HCT116 (cell line): ENCODE measurements around the gene ZC3H7A.

Experiments
- CEBPB ChIP-seq: IDR thresholded peaks from 2 replicates; pipeline ENCODE4 v1.6.1; 2012; ENCODE audit warnings: low read depth
- EZH2 ChIP-seq: fragments of 200-600 bp; sonication (generic); IDR thresholded peaks from 2 replicates; pipeline ENCODE4 v1.6.1; 2017; ENCODE audit warnings: antibody characterized with exemption, mixed run types
- EZH2phosphoT487 ChIP-seq: fragments of 200-600 bp; IDR thresholded peaks from 2 replicates; pipeline ENCODE4 v1.6.1; 2018; ENCODE audit warnings: antibody characterized with exemption, borderline replicate concordance
- FOSL1 ChIP-seq: IDR thresholded peaks from 2 replicates; pipeline ENCODE4 v1.6.1; 2012; ENCODE audit warnings: low read depth
- JUND ChIP-seq: IDR thresholded peaks from 2 replicates; pipeline ENCODE4 v1.6.1; 2012
- POLR2A ChIP-seq: IDR thresholded peaks from 2 replicates; pipeline ENCODE4 v1.7.0; 2011; ENCODE audit warnings: borderline replicate concordance; ENCODE audit not compliant: insufficient read depth, insufficient read length; ENCODE audit errors: extremely low read depth
- POLR2AphosphoS5 ChIP-seq: IDR thresholded peaks from 2 replicates; pipeline ENCODE4 v1.6.1; 2011; ENCODE audit warnings: mild to moderate bottlenecking, low read depth, low read length, moderate library complexity
- RAD21 ChIP-seq: IDR thresholded peaks from 2 replicates; pipeline ENCODE4 v1.6.1; 2012; ENCODE audit warnings: low read depth, mild to moderate bottlenecking
- SP1 ChIP-seq: IDR thresholded peaks from 2 replicates; pipeline ENCODE4 v1.6.1; 2012; ENCODE audit warnings: low read depth
- SRF ChIP-seq: IDR thresholded peaks from 2 replicates; pipeline ENCODE4 v1.6.1; 2012; ENCODE audit warnings: low read depth
- TF ChIP-seq, protein P1 (sequence below), 3 experiments: fragments of 200-600 bp in 1 of 3; sonication (generic) in 1 of 3; IDR thresholded peaks in 2 of 3; conservative IDR thresholded peaks in 1 of 3; 2 replicates each; pipeline ENCODE4 v1.5.1; 2012 to 2017; ENCODE audit warnings: low read depth in 2 of 3, low read length in 2 of 3, antibody characterized with exemption in 1 of 3, borderline replicate concordance in 1 of 3, control low read depth in 1 of 3, mild to moderate bottlenecking in 1 of 3, mixed read lengths in 1 of 3, mixed run types in 1 of 3, moderate library complexity in 1 of 3; ENCODE audit not compliant: insufficient read depth in 1 of 3
- TF ChIP-seq, protein P2 (sequence below): IDR thresholded peaks from 2 replicates; pipeline ENCODE4 v1.6.1; 2012
- TF ChIP-seq, protein P3 (sequence below): IDR thresholded peaks from 2 replicates; pipeline ENCODE4 v1.6.1; 2012

DNA sequence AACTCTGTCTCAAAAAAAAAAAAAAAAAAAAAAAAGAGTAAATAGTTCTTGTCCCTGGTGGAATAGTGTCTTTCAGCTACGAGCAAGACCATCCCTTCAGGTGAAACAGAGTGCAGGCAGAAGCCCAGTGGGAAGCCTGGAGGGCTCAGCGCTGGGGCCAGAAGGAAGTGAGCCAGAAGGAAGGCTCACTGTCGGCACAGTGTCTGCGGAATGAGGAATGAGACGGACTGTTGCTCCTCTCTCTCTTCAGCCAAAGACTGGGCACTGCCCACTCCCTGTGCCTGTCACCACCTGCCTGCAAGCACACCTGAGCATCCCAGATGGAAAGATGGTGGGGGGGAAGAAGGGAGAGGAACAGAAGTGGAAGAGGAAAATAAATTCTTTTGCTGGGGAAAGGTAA is 46.8 kb upstream of the ZC3H7A start:
- no peak for TF ChIP-seq POLR2A
- no peak for TF ChIP-seq JUND
- no peak for TF ChIP-seq CEBPB
- no peak for TF ChIP-seq RAD21
- TF ChIP-seq SRF, result no peak
- TF ChIP-seq, protein P1, sequence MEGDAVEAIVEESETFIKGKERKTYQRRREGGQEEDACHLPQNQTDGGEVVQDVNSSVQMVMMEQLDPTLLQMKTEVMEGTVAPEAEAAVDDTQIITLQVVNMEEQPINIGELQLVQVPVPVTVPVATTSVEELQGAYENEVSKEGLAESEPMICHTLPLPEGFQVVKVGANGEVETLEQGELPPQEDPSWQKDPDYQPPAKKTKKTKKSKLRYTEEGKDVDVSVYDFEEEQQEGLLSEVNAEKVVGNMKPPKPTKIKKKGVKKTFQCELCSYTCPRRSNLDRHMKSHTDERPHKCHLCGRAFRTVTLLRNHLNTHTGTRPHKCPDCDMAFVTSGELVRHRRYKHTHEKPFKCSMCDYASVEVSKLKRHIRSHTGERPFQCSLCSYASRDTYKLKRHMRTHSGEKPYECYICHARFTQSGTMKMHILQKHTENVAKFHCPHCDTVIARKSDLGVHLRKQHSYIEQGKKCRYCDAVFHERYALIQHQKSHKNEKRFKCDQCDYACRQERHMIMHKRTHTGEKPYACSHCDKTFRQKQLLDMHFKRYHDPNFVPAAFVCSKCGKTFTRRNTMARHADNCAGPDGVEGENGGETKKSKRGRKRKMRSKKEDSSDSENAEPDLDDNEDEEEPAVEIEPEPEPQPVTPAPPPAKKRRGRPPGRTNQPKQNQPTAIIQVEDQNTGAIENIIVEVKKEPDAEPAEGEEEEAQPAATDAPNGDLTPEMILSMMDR (IDR thresholded peaks at IDR 0.05 in 2 of 3, conservative IDR thresholded peaks at IDR 0.05 in 1 of 3; ENCODE audit: borderline replicate concordance in 1 of 3, insufficient read depth in 1 of 3, low read depth in 2 of 3, low read length in 2 of 3), result no peak
- TF ChIP-seq EZH2phosphoT487, result no peak
- TF ChIP-seq, protein P2, sequence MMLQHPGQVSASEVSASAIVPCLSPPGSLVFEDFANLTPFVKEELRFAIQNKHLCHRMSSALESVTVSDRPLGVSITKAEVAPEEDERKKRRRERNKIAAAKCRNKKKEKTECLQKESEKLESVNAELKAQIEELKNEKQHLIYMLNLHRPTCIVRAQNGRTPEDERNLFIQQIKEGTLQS, result no peak
- TF ChIP-seq, protein P3, sequence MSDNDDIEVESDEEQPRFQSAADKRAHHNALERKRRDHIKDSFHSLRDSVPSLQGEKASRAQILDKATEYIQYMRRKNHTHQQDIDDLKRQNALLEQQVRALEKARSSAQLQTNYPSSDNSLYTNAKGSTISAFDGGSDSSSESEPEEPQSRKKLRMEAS, result no peak
- no peak for TF ChIP-seq EZH2
- no peak for TF ChIP-seq POLR2AphosphoS5
- TF ChIP-seq FOSL1, result no peak
- no peak for TF ChIP-seq SP1
